Caco-2 (cell line): ENCODE data around the gene AXIN1. TPM values are rescaled to one million over a fixed set of nuclear protein-coding genes. Genes with fewer than 3 reads are reported as not detected.
"Not testable (repeated sequence)": the region's sequence is repeated elsewhere in the genome, so short reads cannot be mapped to it uniquely, and the experiment has no call there.

Experiments
- BruUV-seq: library from RNA; stranded (reverse); fragments of 400-500 nt; replicated peaks from 2 replicates; lab custom pipeline; 2021; lab: Mats Ljungman, UMichigan
- CTCF ChIA-PET: fragments of 300-600 bp; sonication (Branson Sonifier 250); formaldehyde crosslinking; loops from one replicate; lab custom pipeline; 2022; ENCODE audit warnings: antibody characterized with exemption; lab: Charles Lee
- POLR2A ChIA-PET: fragments of 300-600 bp; sonication (Branson Sonifier 250); formaldehyde crosslinking; loops from one replicate; lab custom pipeline; 2022; ENCODE audit warnings: antibody characterized with exemption; lab: Charles Lee
- DNase-seq, 2 experiments: peaks; one replicate each; pipeline versions ENCODE4 v3.0.0 to v3.0.0-alpha.2; 2020 to 2022
- H3K27me3 ChIP-seq: replicated peaks from 2 replicates; pipeline ENCODE4 v1.6.0; 2011; ENCODE audit warnings: low read length; ENCODE audit not compliant: control insufficient read depth, insufficient read depth
- H3K36me3 ChIP-seq: 2 replicates; pipeline ENCODE4 v1.5.1; 2011; ENCODE audit warnings: low read length; ENCODE audit not compliant: control insufficient read depth, insufficient read depth
- H3K4me1 ChIP-seq: fragments of 250-450 bp; sonication (Bioruptor Pico); 2 replicates; pipeline ENCODE4 v1.5.1; 2020; ENCODE audit warnings: mild to moderate bottlenecking
- H3K4me3 ChIP-seq: 2 replicates; pipeline ENCODE4 v1.5.1; 2011; ENCODE audit warnings: low read depth, mild to moderate bottlenecking, control low read depth, low read length
- H3K9me3 ChIP-seq: fragments of 250-450 bp; sonication (Bioruptor Pico); 2 replicates; pipeline ENCODE4 v1.5.1; 2020; ENCODE audit warnings: mild to moderate bottlenecking, moderate library complexity
- H3K27ac Mint-ChIP-seq: one replicate; pipeline ENCODE4 v1.8.0; 2022; ENCODE audit warnings: mixed read lengths; ENCODE audit not compliant: unreplicated experiment
- H3K27me3 Mint-ChIP-seq: one replicate; pipeline ENCODE4 v1.8.0; 2022; ENCODE audit warnings: mixed read lengths; ENCODE audit not compliant: insufficient read depth, unreplicated experiment
- H3K36me3 Mint-ChIP-seq: one replicate; pipeline ENCODE4 v1.8.0; 2022; ENCODE audit warnings: mild to moderate bottlenecking, mixed read lengths; ENCODE audit not compliant: insufficient read depth, unreplicated experiment
- H3K4me1 Mint-ChIP-seq: one replicate; pipeline ENCODE4 v1.8.0; 2022; ENCODE audit warnings: low read depth, mixed read lengths; ENCODE audit not compliant: unreplicated experiment
- H3K4me3 Mint-ChIP-seq: one replicate; pipeline ENCODE4 v1.8.0; 2022; ENCODE audit warnings: mild to moderate bottlenecking, moderate library complexity, mixed read lengths; ENCODE audit not compliant: unreplicated experiment
- H3K9me3 Mint-ChIP-seq: one replicate; pipeline ENCODE4 v1.8.0; 2022; ENCODE audit warnings: mixed read lengths; ENCODE audit not compliant: unreplicated experiment
- intact Hi-C: fragments of 100-400 bp; cut with micrococcal nuclease; formaldehyde crosslinking; loops from one replicate; pipeline ENCODE4 v1.10.0; 2022; ENCODE audit not compliant: unreplicated experiment
- total RNA-seq: library from RNA; stranded (reverse); gene quantifications from 2 replicates; pipeline ENCODE4 v1.2.3, GENCODE V29; 2022
- TF ChIP-seq, protein P1 (sequence below), 2 experiments: fragments of 200-600 bp in 1 of 2; IDR thresholded peaks; 1 replicate in 1 of 2; 2 replicates in 1 of 2; pipeline versions ENCODE4 v1.5.1 to v1.8.0; 2011 to 2022; ENCODE audit warnings: antibody characterized with exemption in 1 of 2, control low read depth in 1 of 2, inconsistent platforms in 1 of 2, low read depth in 1 of 2, low read length in 1 of 2, mild to moderate bottlenecking in 1 of 2, moderate library complexity in 1 of 2; ENCODE audit not compliant: insufficient read depth in 1 of 2, severe bottlenecking in 1 of 2, unreplicated experiment in 1 of 2

AXIN1 gene
- total RNA-seq, 1 experiment from 2014 or later = 34.5 TPM

DNA sequence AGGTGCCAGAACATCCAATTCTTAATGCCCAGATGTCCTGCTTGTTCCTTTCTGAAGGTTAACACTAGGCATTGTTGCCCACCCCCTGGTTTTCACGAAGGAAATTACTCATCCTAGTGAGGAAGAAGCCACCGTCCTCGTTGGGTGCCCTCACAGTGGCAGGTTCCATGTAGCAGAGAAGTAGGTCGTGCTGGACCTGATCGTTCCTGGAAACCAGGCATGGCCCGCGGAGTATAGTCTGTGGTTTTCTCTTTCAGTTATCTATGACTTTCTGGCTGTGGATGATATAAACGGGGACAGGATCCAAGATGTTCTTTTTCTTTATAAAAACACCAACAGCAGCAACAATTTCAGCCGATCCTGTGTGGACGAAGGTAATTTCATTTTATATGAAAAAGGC, 93.3 kb downstream of the AXIN1 start:
- H3K4me3 Mint-ChIP-seq = no peak overlapping the region
- ChIA-PET POLR2A (no interaction called here), CTCF (no interaction called here)
- intact Hi-C loops = no loop called here
- BruUV-seq = no TSS peak
- Histone ChIP-seq H3K4me1 (no peaks in the 10 kb centered on the region), H3K36me3 (no peaks in the 10 kb centered on the region; the same call in 1 of the 2 replicates), H3K4me3 (no peak overlapping the region), H3K9me3 (no peaks in the 10 kb centered on the region), H3K27me3 (no peaks in the 10 kb centered on the region)
- peaks cover 21% of the 10 kb centered on the region for H3K36me3 Mint-ChIP-seq
- H3K27me3 Mint-ChIP-seq = no peaks in the 10 kb centered on the region
- no peaks in the 10 kb centered on the region for H3K4me1 Mint-ChIP-seq
- TF ChIP-seq, protein P1, sequence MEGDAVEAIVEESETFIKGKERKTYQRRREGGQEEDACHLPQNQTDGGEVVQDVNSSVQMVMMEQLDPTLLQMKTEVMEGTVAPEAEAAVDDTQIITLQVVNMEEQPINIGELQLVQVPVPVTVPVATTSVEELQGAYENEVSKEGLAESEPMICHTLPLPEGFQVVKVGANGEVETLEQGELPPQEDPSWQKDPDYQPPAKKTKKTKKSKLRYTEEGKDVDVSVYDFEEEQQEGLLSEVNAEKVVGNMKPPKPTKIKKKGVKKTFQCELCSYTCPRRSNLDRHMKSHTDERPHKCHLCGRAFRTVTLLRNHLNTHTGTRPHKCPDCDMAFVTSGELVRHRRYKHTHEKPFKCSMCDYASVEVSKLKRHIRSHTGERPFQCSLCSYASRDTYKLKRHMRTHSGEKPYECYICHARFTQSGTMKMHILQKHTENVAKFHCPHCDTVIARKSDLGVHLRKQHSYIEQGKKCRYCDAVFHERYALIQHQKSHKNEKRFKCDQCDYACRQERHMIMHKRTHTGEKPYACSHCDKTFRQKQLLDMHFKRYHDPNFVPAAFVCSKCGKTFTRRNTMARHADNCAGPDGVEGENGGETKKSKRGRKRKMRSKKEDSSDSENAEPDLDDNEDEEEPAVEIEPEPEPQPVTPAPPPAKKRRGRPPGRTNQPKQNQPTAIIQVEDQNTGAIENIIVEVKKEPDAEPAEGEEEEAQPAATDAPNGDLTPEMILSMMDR (IDR thresholded peaks at IDR 0.05; ENCODE audit: insufficient read depth in 1 of 2, low read depth in 1 of 2, low read length in 1 of 2, severe bottlenecking in 1 of 2, unreplicated experiment in 1 of 2) = no peak
- H3K9me3 Mint-ChIP-seq = no peaks in the 10 kb centered on the region
- DNase-seq = no peak
- no peak overlapping the region for H3K27ac Mint-ChIP-seq

DNA sequence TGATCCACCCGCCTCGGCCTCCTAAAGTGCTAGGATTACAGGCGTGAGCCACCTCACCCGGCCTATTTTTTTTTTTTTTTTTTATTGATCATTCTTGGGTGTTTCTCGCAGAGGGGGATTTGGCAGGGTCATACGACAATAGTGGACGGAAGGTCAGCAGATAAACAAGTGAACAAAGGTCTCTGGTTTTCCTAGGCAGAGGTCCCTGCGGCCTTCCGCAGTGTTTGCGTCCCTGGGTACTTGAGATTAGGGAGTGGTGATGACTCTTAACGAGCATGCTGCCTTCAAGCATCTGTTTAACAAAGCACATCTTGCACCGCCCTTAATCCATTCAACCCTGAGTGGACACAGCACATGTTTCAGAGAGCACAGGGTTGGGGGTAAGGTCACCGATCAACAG, 94.4 kb downstream of the AXIN1 start:
- peaks cover 14% of the 10 kb centered on the region for H3K36me3 Mint-ChIP-seq

DNA sequence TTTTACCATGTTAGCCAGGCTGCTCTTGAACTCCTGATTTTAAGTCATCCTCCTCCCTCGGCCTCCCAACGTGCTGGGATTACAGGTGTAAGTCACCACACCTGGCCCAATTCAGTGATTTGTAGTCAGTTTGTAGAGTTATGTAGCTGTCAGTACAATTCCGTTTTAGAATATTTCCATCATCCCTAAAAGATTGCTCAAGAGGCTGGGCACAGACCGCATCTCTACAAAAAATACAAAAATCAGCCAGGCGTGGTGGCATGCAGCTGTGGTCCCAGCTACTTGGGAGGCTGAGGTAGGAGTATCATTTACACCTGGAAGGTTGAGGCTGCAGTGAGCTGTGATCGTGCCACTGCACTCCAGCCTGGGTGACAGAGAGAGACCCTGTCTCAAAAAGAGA, 97.3 kb downstream of the AXIN1 start:
- no peak overlapping the region for H3K4me3 Mint-ChIP-seq
- ChIA-PET POLR2A (no interaction called here), CTCF (no interaction called here)
- no TSS peak for BruUV-seq
- H3K27ac Mint-ChIP-seq = no peak overlapping the region
- intact Hi-C loops = no loop called here
- Histone ChIP-seq H3K36me3 (peaks cover 3% of the 10 kb centered on the region), H3K9me3 (no peaks in the 10 kb centered on the region), H3K27me3 (no peaks in the 10 kb centered on the region), H3K4me1 (peaks cover 10% of the 10 kb centered on the region), H3K4me3 (no peak overlapping the region)
- no peaks in the 10 kb centered on the region for H3K27me3 Mint-ChIP-seq
- no peaks in the 10 kb centered on the region for H3K9me3 Mint-ChIP-seq
- peaks cover 14% of the 10 kb centered on the region for H3K4me1 Mint-ChIP-seq
- no peak for DNase-seq
- TF ChIP-seq, protein P1 (IDR thresholded peaks at IDR 0.05; ENCODE audit: insufficient read depth in 1 of 2, low read depth in 1 of 2, low read length in 1 of 2, severe bottlenecking in 1 of 2, unreplicated experiment in 1 of 2) = no peak
- H3K36me3 Mint-ChIP-seq = peaks cover 19% of the 10 kb centered on the region

More for the DNA sequence above, 94.4 kb downstream of the AXIN1 start:
- H3K9me3 Mint-ChIP-seq, CTCF ChIA-PET, H3K4me1 ChIP-seq, BruUV-seq, H3K4me3 ChIP-seq, POLR2A ChIA-PET, intact Hi-C loops, H3K27me3 ChIP-seq, H3K4me3 Mint-ChIP-seq, H3K36me3 ChIP-seq, H3K4me1 Mint-ChIP-seq, H3K27me3 Mint-ChIP-seq, H3K9me3 ChIP-seq, DNase-seq, H3K27ac Mint-ChIP-seq: not testable (repeated sequence)

DNA sequence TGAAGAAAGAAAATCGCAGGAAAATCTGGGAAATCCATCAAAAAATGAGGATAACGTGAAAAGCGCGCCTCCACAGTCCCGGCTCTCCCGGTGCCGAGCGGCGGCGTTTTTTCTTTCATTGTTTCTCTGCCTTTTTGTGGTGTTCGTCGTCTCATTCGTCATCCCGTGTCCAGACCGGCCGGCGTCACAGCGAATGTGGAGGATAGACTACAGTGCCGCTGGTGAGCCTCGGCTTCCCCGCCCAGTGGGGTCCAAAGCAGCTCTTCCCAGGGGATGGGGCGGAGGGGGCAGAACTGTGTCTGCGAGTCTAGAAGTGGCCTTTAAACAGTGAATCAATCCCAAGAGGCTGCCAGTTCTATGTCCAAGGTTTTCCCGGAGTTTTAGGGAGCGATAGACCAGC, 98.1 kb downstream of the AXIN1 start:
- H3K9me3 ChIP-seq = no peaks in the 10 kb centered on the region
- H3K4me3 Mint-ChIP-seq = no peak overlapping the region
- H3K27ac Mint-ChIP-seq = no peak overlapping the region
- no peak overlapping the region for H3K4me3 ChIP-seq
- H3K9me3 Mint-ChIP-seq = no peaks in the 10 kb centered on the region
- CTCF ChIA-PET = no interaction called here
- H3K4me1 ChIP-seq = peaks cover 10% of the 10 kb centered on the region
- no peaks in the 10 kb centered on the region for H3K27me3 Mint-ChIP-seq
- intact Hi-C loops = no loop called here
- DNase-seq = no peak
- peaks cover 14% of the 10 kb centered on the region for H3K4me1 Mint-ChIP-seq
- TF ChIP-seq, protein P1 (IDR thresholded peaks at IDR 0.05; ENCODE audit: insufficient read depth in 1 of 2, low read depth in 1 of 2, low read length in 1 of 2, severe bottlenecking in 1 of 2, unreplicated experiment in 1 of 2) = no peak
- peaks cover 20% of the 10 kb centered on the region for H3K36me3 Mint-ChIP-seq
- no peaks in the 10 kb centered on the region for H3K27me3 ChIP-seq
- no TSS peak for BruUV-seq
- H3K36me3 ChIP-seq = peaks cover 3% of the 10 kb centered on the region
- POLR2A ChIA-PET = no interaction called here
